PC-9 (cell line): Measurements from ENCODE around the gene ZNF491.

Source experiments
- CTCF ChIP-seq: fragments of 200-600 bp; sonication (generic); conservative IDR thresholded peaks from 2 replicates; pipeline ENCODE4 v1.6.1; 2017; ENCODE audit warnings: mixed run types, antibody characterized with exemption, mild to moderate bottlenecking, moderate library complexity
- EZH2 ChIP-seq: fragments of 200-600 bp; sonication (generic); IDR thresholded peaks from 2 replicates; pipeline ENCODE4 v1.8.0; 2017; ENCODE audit warnings: antibody characterized with exemption, low read depth

- TF ChIP-seq CTCF: no peak
- TF ChIP-seq EZH2: no peak
Measured at GRCh38 chr19:11759805-11760204, 38.5 kb upstream of the ZNF491 start.
